GM10248 (cell line): Measurements from ENCODE around the gene CXCL14.

Source experiments
- CTCF ChIA-PET: fragments of 300-600 bp; sonication (Branson Sonifier 250); formaldehyde crosslinking; extraction: SDS; loops from one replicate; lab custom pipeline; 2021; ENCODE audit warnings: antibody characterized with exemption; lab: Yijun Ruan, JAX
- POLR2A ChIA-PET: fragments of 350-650 bp; sonication (Branson Sonifier 250); formaldehyde crosslinking; extraction: SDS; loops from one replicate; lab custom pipeline; 2020; ENCODE audit warnings: antibody characterized with exemption; lab: Yijun Ruan, JAX
- DNase-seq: peaks from one replicate; pipeline ENCODE4 v3.0.0; 2012; ENCODE audit errors: extremely low spot score
- TF ChIP-seq, protein P1 (sequence below): IDR thresholded peaks from 2 replicates; pipeline ENCODE4 v1.5.1; 2012; ENCODE audit warnings: mild to moderate bottlenecking, low read depth; ENCODE audit errors: extremely low read depth, missing control alignments, control extremely low read depth

CXCL14 gene

GRCh38 chr5:135561266-135561665 is 17.5 kb downstream of the CXCL14 start:
- POLR2A ChIA-PET, result no interaction called here
- TF ChIP-seq, protein P1, sequence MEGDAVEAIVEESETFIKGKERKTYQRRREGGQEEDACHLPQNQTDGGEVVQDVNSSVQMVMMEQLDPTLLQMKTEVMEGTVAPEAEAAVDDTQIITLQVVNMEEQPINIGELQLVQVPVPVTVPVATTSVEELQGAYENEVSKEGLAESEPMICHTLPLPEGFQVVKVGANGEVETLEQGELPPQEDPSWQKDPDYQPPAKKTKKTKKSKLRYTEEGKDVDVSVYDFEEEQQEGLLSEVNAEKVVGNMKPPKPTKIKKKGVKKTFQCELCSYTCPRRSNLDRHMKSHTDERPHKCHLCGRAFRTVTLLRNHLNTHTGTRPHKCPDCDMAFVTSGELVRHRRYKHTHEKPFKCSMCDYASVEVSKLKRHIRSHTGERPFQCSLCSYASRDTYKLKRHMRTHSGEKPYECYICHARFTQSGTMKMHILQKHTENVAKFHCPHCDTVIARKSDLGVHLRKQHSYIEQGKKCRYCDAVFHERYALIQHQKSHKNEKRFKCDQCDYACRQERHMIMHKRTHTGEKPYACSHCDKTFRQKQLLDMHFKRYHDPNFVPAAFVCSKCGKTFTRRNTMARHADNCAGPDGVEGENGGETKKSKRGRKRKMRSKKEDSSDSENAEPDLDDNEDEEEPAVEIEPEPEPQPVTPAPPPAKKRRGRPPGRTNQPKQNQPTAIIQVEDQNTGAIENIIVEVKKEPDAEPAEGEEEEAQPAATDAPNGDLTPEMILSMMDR, result no peak
- CTCF ChIA-PET, result interaction anchor here (0.6 to 29.6 kb wide), 23 partner anchors 8 to 651 kb away, joined by 3 to 914 read pairs (median 4); partner anchors contain the start of gene TIFAB
- DNase-seq, result no peak

GRCh38 chr5:135560858-135561257 is 17.9 kb downstream of the CXCL14 start:
- ChIA-PET CTCF (interaction anchor here (0.6 to 29.6 kb wide), 22 partner anchors 8 to 600 kb away, joined by 3 to 914 read pairs (median 4); partner anchors contain the start of gene TIFAB), POLR2A (no interaction called here)
- TF ChIP-seq, protein P1, result peak; percentile 81
- DNase-seq, result peak; percentile 80

GRCh38 chr5:135559354-135559753 is 19.4 kb downstream of the CXCL14 start:
- TF ChIP-seq, protein P1, result no peak
- DNase-seq, result no peak
- ChIA-PET POLR2A (no interaction called here), CTCF (interaction anchor here (1.4 to 29.6 kb wide), 5 partner anchors 7 to 270 kb away, joined by 3 to 914 read pairs (median 77); partner anchors contain the start of gene TIFAB)

DNA sequence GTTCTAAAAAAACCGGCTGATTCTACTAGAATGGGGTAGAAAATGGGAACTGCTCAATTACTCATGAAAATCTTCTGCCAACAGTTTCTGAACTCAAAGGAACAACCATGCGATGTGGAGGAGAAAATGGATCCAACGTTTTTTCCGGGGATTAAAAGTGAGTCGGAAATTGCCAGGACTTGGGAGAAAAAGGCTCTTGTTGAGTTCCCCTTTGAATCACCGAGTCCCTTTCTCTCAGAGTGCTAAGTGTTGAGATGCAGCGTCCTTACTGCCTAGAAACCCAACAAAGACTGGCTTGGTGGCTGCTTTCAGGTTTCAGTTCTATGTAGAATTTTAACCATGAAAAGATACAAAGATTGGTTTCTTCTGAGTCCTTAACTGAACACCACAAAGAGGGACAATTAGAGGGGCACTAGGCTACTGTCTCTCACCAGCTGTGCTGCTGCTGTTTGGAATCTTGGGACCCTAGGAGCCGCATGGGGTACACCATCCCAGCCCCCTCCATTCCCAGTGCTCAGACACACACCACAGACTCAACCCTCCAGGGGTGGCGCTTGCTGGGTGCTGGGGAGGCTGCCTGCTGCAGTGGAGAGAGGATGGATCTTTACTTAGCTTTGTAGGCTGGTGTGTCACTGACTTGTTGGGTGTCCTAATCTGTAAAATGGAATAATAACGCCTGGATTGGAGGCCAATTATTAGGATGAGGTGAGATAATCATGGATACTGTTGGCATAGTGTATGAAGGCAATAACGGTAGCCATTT is 21.5 kb downstream of the CXCL14 start:
- ChIA-PET CTCF (interaction anchor here (1.3 to 29.6 kb wide), 5 partner anchors 5 to 272 kb away, joined by 6 to 914 read pairs (median 189); partner anchors contain the start of gene TIFAB), POLR2A (no interaction called here)
- TF ChIP-seq, protein P1, result no peak
- no peak for DNase-seq

DNA sequence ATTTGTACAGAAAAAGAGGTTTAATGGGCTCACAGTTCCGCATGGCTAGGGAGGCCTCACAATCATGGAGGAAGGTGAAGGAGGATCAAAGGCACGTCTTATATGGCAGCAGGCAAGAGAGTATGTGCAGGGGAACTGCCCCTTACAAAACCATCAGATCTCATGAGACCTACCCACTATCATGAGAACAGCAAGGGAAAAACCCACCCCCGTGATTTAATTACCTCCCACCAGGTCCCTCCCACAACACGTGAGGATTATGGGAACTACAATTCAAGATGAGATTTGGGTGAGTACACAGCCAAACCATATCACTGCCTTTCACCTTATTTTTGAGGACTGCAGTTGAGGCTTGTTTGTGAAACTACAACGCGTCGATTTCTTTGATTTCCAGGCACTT is 22.2 kb downstream of the CXCL14 start:
- TF ChIP-seq, protein P1, result no peak
- no peak for DNase-seq
- ChIA-PET POLR2A (no interaction called here), CTCF (interaction anchor here (9.1 to 29.6 kb wide), 2 partner anchors 6 to 90 kb away, joined by 189 to 914 read pairs; partner anchors contain the start of gene TIFAB)

- no peak for DNase-seq
- ChIA-PET CTCF (interaction anchor here (1.5 to 29.6 kb wide), 4 partner anchors 8 to 275 kb away, joined by 3 to 914 read pairs (median 98); partner anchors contain the start of gene TIFAB), POLR2A (no interaction called here)
- TF ChIP-seq, protein P1, result no peak
Measured at GRCh38 chr5:135555530-135555929, 23.3 kb downstream of the CXCL14 start.
